GM06990 (cell line): ENCODE data around the gene EXO1.
A peak's percentile ranks its signal among the peaks of the same experiment; 100 is the strongest.

Experiments used
- DNase-seq: peaks from one replicate; pipeline ENCODE4 v3.0.0-alpha.2; 2011; ENCODE audit not compliant: insufficient read length; ENCODE audit errors: extremely low read depth
- H3K27me3 ChIP-seq: replicated peaks from 2 replicates; pipeline ENCODE4 v1.6.0; 2011; ENCODE audit warnings: low read length; ENCODE audit not compliant: control insufficient read depth, insufficient read depth
- H3K36me3 ChIP-seq: 2 replicates; pipeline ENCODE4 v1.5.1; 2011; ENCODE audit warnings: low read length; ENCODE audit not compliant: control insufficient read depth, insufficient read depth
- H3K4me3 ChIP-seq: replicated peaks from 2 replicates; pipeline ENCODE4 v1.5.1; 2011; ENCODE audit warnings: low read depth, mild to moderate bottlenecking, control low read depth, low read length
- TF ChIP-seq, protein P1 (sequence below): IDR thresholded peaks from 2 replicates; pipeline ENCODE4 v1.5.1; 2011; ENCODE audit warnings: low read length, control low read depth, mild to moderate bottlenecking, inconsistent platforms; ENCODE audit not compliant: insufficient read depth, poor library complexity, severe bottlenecking

The EXO1 gene

DNA sequence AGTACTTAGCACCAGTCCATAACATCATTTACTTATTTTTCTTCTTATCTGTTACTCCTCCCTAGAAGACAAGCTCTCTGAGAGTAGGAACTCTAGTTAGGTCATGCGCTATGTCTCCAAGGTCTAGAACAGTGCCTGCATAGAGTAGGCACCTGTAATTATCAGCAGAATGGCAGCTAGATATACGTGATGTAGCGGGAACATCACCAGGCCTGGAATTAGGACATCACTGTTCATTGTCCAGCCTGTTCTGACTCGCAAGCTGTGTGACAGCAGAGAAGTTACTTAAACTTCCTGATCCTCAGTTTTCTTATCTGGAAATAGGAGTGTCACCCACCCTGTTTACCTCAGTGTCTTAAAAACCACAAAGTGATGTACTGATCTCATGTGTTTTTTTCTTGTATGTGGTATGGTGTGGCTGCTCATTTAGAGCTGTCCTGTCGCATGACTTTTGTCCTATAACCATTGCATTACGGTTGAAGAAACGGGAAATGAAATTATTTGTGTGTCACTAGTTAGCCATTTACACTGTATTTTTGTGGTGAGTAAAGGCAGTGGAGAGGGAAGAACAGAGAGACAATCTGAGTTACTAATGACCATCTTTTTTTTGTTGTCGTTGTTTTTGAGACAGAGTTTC is 37.1 kb upstream of the EXO1 start:
- Histone ChIP-seq H3K36me3 (no peaks in the 10 kb centered on the region), H3K4me3 (no peak overlapping the region), H3K27me3 (no peaks in the 10 kb centered on the region)
- TF ChIP-seq, protein P1, sequence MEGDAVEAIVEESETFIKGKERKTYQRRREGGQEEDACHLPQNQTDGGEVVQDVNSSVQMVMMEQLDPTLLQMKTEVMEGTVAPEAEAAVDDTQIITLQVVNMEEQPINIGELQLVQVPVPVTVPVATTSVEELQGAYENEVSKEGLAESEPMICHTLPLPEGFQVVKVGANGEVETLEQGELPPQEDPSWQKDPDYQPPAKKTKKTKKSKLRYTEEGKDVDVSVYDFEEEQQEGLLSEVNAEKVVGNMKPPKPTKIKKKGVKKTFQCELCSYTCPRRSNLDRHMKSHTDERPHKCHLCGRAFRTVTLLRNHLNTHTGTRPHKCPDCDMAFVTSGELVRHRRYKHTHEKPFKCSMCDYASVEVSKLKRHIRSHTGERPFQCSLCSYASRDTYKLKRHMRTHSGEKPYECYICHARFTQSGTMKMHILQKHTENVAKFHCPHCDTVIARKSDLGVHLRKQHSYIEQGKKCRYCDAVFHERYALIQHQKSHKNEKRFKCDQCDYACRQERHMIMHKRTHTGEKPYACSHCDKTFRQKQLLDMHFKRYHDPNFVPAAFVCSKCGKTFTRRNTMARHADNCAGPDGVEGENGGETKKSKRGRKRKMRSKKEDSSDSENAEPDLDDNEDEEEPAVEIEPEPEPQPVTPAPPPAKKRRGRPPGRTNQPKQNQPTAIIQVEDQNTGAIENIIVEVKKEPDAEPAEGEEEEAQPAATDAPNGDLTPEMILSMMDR: no peak
- DNase-seq: peak; percentile 45

DNA sequence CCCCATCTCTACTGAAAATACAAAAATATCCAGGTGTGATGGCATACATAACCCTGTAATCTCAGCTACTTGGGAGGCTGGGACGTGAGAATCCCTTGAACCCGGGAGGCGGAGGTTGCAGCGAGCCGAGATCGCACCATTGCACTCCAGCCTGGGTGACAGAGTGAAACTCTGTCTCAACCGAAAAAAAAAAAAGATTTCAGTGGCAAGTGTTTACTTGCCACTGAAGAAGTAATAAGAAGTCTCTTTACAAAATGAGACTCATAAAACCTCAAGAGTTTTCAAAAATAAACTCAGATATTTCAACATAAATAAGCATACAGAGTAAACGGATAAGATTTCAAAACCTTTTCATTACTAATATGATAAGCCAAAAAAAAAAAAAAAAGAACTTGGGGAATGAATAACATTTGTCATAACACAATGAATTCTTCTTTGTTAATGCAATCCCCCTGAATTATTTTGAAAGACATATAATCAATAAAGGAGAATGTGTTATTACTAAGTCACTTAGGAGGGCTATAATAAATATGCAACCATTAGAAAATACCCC is 34.2 kb upstream of the EXO1 start:
- no peak for DNase-seq
- Histone ChIP-seq H3K4me3 (no peak overlapping the region), H3K36me3 (no peaks in the 10 kb centered on the region), H3K27me3 (no peaks in the 10 kb centered on the region)
- TF ChIP-seq, protein P1: no peak

DNA sequence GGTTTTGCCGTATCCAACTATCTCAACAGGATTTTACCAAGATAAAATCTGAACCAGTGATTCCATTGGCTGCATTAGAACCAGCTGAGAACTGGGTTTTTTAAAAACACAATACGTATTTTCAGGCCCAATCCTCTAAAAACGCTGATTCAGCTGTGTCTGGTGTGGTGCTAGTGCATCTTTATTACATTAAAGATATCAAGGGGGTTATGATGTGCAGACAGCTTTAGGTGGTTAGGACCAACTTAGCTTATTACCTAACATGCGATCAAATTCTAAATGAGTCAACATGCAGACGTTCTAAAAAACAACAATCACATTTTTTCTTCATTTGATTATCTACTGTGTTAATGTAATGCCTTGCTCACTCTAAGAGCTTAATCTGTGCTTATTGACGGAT is 32.0 kb upstream of the EXO1 start:
- Histone ChIP-seq H3K27me3 (no peaks in the 10 kb centered on the region), H3K4me3 (no peak overlapping the region), H3K36me3 (no peaks in the 10 kb centered on the region)
- TF ChIP-seq, protein P1: no peak
- DNase-seq: no peak

DNA sequence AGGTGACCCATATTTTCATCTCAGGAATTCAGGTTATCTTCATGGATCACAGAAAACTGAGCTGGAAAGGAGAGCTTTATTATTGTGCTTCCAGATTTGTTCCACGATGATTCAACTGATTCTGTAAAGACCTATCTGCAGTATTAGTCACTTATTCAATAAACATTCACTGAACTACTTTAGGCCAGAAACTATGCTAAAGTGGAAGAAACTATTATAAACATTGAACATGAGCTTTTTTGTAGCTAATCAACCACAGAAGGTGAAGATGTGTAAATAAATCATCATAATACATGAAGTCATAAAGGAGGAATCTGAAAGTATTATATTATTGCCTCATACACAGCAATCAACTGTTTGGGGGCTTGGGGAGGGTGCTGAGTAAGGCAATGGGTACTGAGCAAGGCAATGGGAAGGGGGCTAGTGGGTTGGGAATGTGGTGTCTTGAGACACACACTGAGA is 30.6 kb upstream of the EXO1 start:
- TF ChIP-seq, protein P1: no peak
- Histone ChIP-seq H3K27me3 (no peaks in the 10 kb centered on the region), H3K36me3 (no peaks in the 10 kb centered on the region), H3K4me3 (no peak overlapping the region)
- DNase-seq: no peak

DNA sequence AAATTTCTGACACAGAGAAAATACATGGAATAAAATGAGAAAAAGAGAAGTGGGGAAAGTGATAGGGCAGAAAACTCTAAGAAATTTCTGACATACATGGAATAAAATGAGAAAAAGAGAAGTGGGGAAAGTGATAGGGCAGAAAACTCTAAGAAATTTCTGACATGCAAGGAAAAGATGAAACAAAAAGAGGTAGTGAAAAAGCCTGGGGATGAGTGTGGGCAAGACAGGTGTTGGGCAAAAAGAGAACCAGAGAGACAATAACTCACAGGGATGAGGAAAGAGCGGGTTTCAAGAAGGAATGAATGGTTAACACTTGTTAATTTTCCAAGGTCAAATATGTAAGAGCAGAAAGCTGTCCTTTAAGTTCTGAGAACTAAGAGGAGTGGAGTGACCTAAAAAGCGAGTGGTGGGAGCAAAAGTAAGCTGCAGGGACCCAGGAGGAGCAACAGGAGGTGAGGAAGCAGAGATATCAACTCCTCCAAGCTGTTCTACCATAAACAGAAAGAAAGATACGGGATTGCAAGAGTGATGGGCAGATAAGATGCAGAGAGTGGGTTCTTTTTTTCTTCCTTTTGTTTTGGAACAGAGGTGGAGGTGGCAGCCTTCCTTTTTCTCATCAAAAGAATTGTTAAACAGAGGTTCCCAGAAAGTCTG is 29.9 kb upstream of the EXO1 start:
- Histone ChIP-seq H3K27me3 (no peaks in the 10 kb centered on the region), H3K36me3 (no peaks in the 10 kb centered on the region), H3K4me3 (no peak overlapping the region)
- TF ChIP-seq, protein P1: no peak
- DNase-seq: no peak
